Fibroblast of lung (primary cell): ENCODE data around the gene VARS2. TPM values are rescaled to one million over a fixed set of nuclear protein-coding genes. Genes with fewer than 3 reads are reported as not detected.

Source experiments
- DNase-seq, 2 donors: peaks; one replicate each; pipeline versions ENCODE4 v3.0.0 to v3.0.0-alpha.2; 2010; ENCODE audit warnings: low read depth in 2 of 2
- H2AFZ ChIP-seq: 2 replicates; pipeline ENCODE4 v1.5.1; 2012; ENCODE audit warnings: low read length, control low read depth, inconsistent platforms
- H3K27ac ChIP-seq: 2 replicates; pipeline ENCODE4 v1.5.1; 2011; ENCODE audit warnings: low read length, control low read depth; ENCODE audit not compliant: insufficient read depth
- H3K27me3 ChIP-seq: 2 replicates; pipeline ENCODE4 v1.5.1; 2011; ENCODE audit warnings: mild to moderate bottlenecking, low read length; ENCODE audit not compliant: control insufficient read depth, insufficient read depth
- H3K36me3 ChIP-seq: 2 replicates; pipeline ENCODE4 v1.5.1; 2011; ENCODE audit warnings: low read length; ENCODE audit not compliant: control insufficient read depth, insufficient read depth
- H3K4me1 ChIP-seq: 2 replicates; pipeline ENCODE4 v1.5.1; 2011; ENCODE audit warnings: low read length; ENCODE audit not compliant: control insufficient read depth, insufficient read depth; ENCODE audit errors: extremely low read depth
- H3K4me2 ChIP-seq: 2 replicates; pipeline ENCODE4 v1.5.1; 2011; ENCODE audit warnings: low read length, control low read depth; ENCODE audit not compliant: insufficient read depth; ENCODE audit errors: extremely low read depth
- H3K4me3 ChIP-seq, 4 experiments: fragments of 200-600 bp in 1 of 4; sonication (generic) in 1 of 4; replicated peaks in 1 of 4; 2 replicates each; pipeline ENCODE4 v1.5.1; 2011 to 2016; ENCODE audit warnings: low read length in 4 of 4, low read depth in 3 of 4, mild to moderate bottlenecking in 3 of 4, control low read depth in 2 of 4, inconsistent platforms in 1 of 4, mixed read lengths in 1 of 4; ENCODE audit not compliant: insufficient read depth in 1 of 4; ENCODE audit errors: control extremely low read depth in 1 of 4
- H3K79me2 ChIP-seq: 2 replicates; pipeline ENCODE4 v1.5.1; 2012; ENCODE audit warnings: mild to moderate bottlenecking, low read length, inconsistent platforms; ENCODE audit not compliant: control insufficient read depth, insufficient read depth
- H3K9ac ChIP-seq: 2 replicates; pipeline ENCODE4 v1.5.1; 2011; ENCODE audit warnings: mild to moderate bottlenecking, low read length, control low read depth; ENCODE audit not compliant: insufficient read depth
- H3K9me3 ChIP-seq: 2 replicates; pipeline ENCODE4 v1.5.1; 2012; ENCODE audit warnings: low read depth, low read length; ENCODE audit not compliant: control insufficient read depth, insufficient read depth
- H4K20me1 ChIP-seq: 2 replicates; pipeline ENCODE4 v1.5.1; 2011; ENCODE audit warnings: low read length; ENCODE audit not compliant: control insufficient read depth, insufficient read depth; ENCODE audit errors: extremely low read depth
- EZH2 ChIP-seq: IDR thresholded peaks from 2 replicates; pipeline ENCODE4 v1.5.1; 2012; ENCODE audit warnings: low read length, control low read depth, mild to moderate bottlenecking; ENCODE audit errors: missing control alignments
- polyA plus RNA-seq, 2 donors: library from polyadenylated mRNA; depleted of rRNA in 1 of 2; stranded (reverse) in 1 of 2; unstranded in 1 of 2; fragments of >200 nt; gene quantifications; 2 replicates each; pipeline ENCODE4 v1.2.1, GENCODE V29; 2011 to 2012; ENCODE audit warnings: missing spikeins in 1 of 2
- total RNA-seq: library from RNA; depleted of rRNA; stranded (reverse); fragments of >200 nt; gene quantifications from 2 replicates; pipeline ENCODE4 v1.2.1, GENCODE V29; 2014
- TF ChIP-seq, protein P1 (sequence below), 2 donors: IDR thresholded peaks in 1 of 2; conservative IDR thresholded peaks in 1 of 2; 1 replicate in 1 of 2; 2 replicates in 1 of 2; pipeline ENCODE4 v1.5.1; 2011 to 2012; ENCODE audit warnings: low read length in 2 of 2, control low read depth in 1 of 2, inconsistent platforms in 1 of 2, low read depth in 1 of 2, mild to moderate bottlenecking in 1 of 2

The VARS2 gene
- total and polyA plus RNA-seq, 2 donors (not counting 1 experiment from before 2014, with no cell fraction given): 6.8 to 20.5 TPM

DNA sequence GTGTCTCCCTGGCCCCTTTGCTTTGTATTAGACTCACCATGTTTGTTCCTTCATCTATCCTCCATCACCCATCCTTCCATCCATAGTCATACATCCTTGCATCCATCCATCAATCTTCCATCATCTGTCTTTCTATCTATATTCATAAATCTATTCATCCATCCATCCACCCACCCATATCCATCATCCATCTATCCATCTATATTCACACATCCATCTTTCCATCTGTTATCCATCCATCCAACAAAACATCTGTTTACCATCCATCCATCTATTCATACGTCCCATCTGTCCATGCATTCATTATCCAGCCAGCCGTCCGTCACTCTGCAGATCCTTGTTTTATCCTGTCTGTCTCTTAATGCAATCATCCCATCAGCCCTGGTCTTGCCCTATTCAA, 19.1 kb upstream of the VARS2 start:
- no peak for DNase-seq
- peaks cover 7% of the 10 kb centered on the region for H3K36me3 ChIP-seq
- TF ChIP-seq, protein P1, sequence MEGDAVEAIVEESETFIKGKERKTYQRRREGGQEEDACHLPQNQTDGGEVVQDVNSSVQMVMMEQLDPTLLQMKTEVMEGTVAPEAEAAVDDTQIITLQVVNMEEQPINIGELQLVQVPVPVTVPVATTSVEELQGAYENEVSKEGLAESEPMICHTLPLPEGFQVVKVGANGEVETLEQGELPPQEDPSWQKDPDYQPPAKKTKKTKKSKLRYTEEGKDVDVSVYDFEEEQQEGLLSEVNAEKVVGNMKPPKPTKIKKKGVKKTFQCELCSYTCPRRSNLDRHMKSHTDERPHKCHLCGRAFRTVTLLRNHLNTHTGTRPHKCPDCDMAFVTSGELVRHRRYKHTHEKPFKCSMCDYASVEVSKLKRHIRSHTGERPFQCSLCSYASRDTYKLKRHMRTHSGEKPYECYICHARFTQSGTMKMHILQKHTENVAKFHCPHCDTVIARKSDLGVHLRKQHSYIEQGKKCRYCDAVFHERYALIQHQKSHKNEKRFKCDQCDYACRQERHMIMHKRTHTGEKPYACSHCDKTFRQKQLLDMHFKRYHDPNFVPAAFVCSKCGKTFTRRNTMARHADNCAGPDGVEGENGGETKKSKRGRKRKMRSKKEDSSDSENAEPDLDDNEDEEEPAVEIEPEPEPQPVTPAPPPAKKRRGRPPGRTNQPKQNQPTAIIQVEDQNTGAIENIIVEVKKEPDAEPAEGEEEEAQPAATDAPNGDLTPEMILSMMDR (conservative IDR thresholded peaks at IDR 0.05 in 1 of 2, IDR thresholded peaks at IDR 0.05 in 1 of 2; ENCODE audit: low read depth in 1 of 2, low read length in 2 of 2): no peak
- TF ChIP-seq EZH2: no peak
- no peaks in the 10 kb centered on the region for H3K9me3 ChIP-seq
- H3K4me2 ChIP-seq: no peak overlapping the region
- H3K79me2 ChIP-seq: no peaks in the 10 kb centered on the region
- no peak overlapping the region for H3K27ac ChIP-seq
- H4K20me1 ChIP-seq: no peaks in the 10 kb centered on the region
- no peak overlapping the region for H3K4me3 ChIP-seq
- no peak overlapping the region for H3K9ac ChIP-seq
- no peak overlapping the region for H2AFZ ChIP-seq
- H3K4me1 ChIP-seq: no peaks in the 10 kb centered on the region
- no peaks in the 10 kb centered on the region for H3K27me3 ChIP-seq

GRCh38 chr6:30895343-30895742, 18.7 kb upstream of the VARS2 start:
- peaks cover 7% of the 10 kb centered on the region for H3K36me3 ChIP-seq
- DNase-seq: no peak
- H3K4me1 ChIP-seq: no peaks in the 10 kb centered on the region
- TF ChIP-seq EZH2: no peak
- TF ChIP-seq, protein P1 (conservative IDR thresholded peaks at IDR 0.05 in 1 of 2, IDR thresholded peaks at IDR 0.05 in 1 of 2; ENCODE audit: low read depth in 1 of 2, low read length in 2 of 2): no peak
- no peak overlapping the region for H3K27ac ChIP-seq
- no peak overlapping the region for H3K4me2 ChIP-seq
- H4K20me1 ChIP-seq: no peaks in the 10 kb centered on the region
- no peaks in the 10 kb centered on the region for H3K9me3 ChIP-seq
- no peaks in the 10 kb centered on the region for H3K79me2 ChIP-seq
- no peak overlapping the region for H3K9ac ChIP-seq
- no peaks in the 10 kb centered on the region for H3K27me3 ChIP-seq
- H2AFZ ChIP-seq: no peak overlapping the region
- H3K4me3 ChIP-seq: no peak overlapping the region

GRCh38 chr6:30896541-30896940, 17.5 kb upstream of the VARS2 start:
- H3K4me1 ChIP-seq: no peaks in the 10 kb centered on the region
- H3K27ac ChIP-seq: no peak overlapping the region
- no peaks in the 10 kb centered on the region for H3K79me2 ChIP-seq
- TF ChIP-seq, protein P1 (conservative IDR thresholded peaks at IDR 0.05 in 1 of 2, IDR thresholded peaks at IDR 0.05 in 1 of 2; ENCODE audit: low read depth in 1 of 2, low read length in 2 of 2): no peak
- no peak for TF ChIP-seq EZH2
- no peak overlapping the region for H3K9ac ChIP-seq
- H2AFZ ChIP-seq: no peak overlapping the region
- no peak overlapping the region for H3K4me2 ChIP-seq
- no peak for DNase-seq
- H3K4me3 ChIP-seq: no peak overlapping the region
- H3K9me3 ChIP-seq: no peaks in the 10 kb centered on the region
- H3K36me3 ChIP-seq: peaks cover 7% of the 10 kb centered on the region
- no peaks in the 10 kb centered on the region for H3K27me3 ChIP-seq
- H4K20me1 ChIP-seq: no peaks in the 10 kb centered on the region
